Skeletal muscle tissue (tissue), 4 donors: Measurements from ENCODE around the gene PTPRG. TPM values are rescaled to one million over a fixed set of nuclear protein-coding genes. Genes with fewer than 3 reads are reported as not detected.

Experiments
- H3K27ac ChIP-seq: one replicate; pipeline ENCODE4 v1.7.0; 2013; ENCODE audit warnings: mild to moderate bottlenecking, low read depth, low read length, inconsistent platforms
- H3K27me3 ChIP-seq, 3 donors: one replicate each; pipeline ENCODE4 v1.7.0; 2013; ENCODE audit warnings: low read length in 3 of 3; ENCODE audit not compliant: control insufficient read depth in 3 of 3, insufficient read depth in 3 of 3
- H3K36me3 ChIP-seq, 3 donors: one replicate each; pipeline ENCODE4 v1.7.0; 2013; ENCODE audit warnings: low read length in 3 of 3; ENCODE audit not compliant: control insufficient read depth in 3 of 3, insufficient read depth in 3 of 3
- H3K4me1 ChIP-seq, 3 donors: one replicate each; pipeline ENCODE4 v1.7.0; 2013; ENCODE audit warnings: low read length in 3 of 3, mild to moderate bottlenecking in 3 of 3; ENCODE audit not compliant: control insufficient read depth in 3 of 3, insufficient read depth in 3 of 3
- H3K4me3 ChIP-seq, 3 donors: one replicate each; pipeline ENCODE4 v1.7.0; 2013; ENCODE audit warnings: low read length in 3 of 3
- H3K9ac ChIP-seq, 3 donors: one replicate each; pipeline ENCODE4 v1.7.0; 2013; ENCODE audit warnings: low read length in 3 of 3, mild to moderate bottlenecking in 3 of 3, moderate library complexity in 2 of 3, low read depth in 1 of 3
- H3K9me3 ChIP-seq, 3 donors: one replicate each; pipeline ENCODE4 v1.7.0; 2013; ENCODE audit warnings: low read length in 3 of 3; ENCODE audit not compliant: control insufficient read depth in 3 of 3
- total RNA-seq: library from RNA; depleted of rRNA; stranded (reverse); fragments of >200 nt; gene quantifications from one replicate; pipeline ENCODE4 v1.2.3, GENCODE V29; 2014
- donor health status: Osteomylitis.

PTPRG gene
- total RNA-seq, 1 donor from 2014 or later = 48.5 TPM

DNA sequence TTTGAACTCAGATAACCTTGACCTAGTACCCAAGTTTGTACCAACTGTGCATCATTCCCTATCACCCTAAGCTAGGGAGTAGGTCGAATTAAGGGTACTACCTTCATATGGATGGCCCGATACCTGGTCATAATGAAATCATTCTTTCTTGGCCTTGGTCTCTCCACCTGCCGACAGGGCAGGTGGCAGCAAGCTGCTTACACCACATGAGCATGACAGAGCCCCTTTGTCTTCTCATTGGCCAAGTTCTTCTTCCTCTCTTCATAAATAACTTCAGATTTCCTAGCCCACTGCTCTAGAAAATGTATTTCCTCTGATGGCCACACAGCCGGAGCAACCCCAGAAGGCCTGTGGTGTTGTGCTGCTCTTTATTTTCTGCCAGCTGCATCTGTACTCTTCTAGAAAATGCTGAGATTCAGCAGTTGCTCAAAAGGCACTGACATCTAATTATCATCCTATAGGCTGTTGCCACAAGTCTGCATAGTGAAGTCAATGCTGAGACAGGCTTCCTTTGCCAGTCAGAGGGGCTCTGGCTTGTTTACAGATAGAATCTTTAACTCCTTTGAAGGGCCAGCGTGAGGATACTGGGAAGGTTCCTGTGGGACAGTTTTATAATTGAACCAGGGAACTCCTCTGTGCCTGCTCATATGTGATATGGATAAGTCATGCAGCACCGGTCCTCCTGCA, 304.2 kb downstream of the PTPRG start:
- no peaks in the 10 kb centered on the region for H3K36me3 ChIP-seq
- no peaks in the 10 kb centered on the region for H3K27me3 ChIP-seq
- H3K27ac ChIP-seq = no peak overlapping the region
- peaks cover 10 to 16% (median 13%) of the 10 kb centered on the region in 3 donors for H3K4me1 ChIP-seq
- H3K9ac ChIP-seq = no peak overlapping the region
- no peak overlapping the region for H3K4me3 ChIP-seq
- H3K9me3 ChIP-seq = no peaks in the 10 kb centered on the region

DNA sequence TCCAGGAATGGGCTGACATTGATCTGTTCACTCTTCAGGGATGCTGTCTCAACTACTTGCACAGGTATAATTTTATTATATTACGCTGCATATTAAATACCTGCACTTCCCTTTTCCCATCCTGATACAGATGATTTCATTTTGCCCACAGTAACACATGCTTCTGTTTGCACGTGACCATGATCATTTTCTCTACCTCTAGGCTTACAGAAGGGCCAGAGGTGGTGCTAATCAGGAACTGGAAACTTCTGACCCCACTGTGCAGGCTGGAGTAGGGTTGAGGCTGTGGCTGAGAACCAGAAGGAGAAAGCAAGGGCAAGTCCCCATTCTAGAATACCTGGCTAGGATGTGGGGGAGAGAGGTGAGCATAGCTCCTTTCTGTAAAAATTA, 304.8 kb downstream of the PTPRG start:
- H3K4me1 ChIP-seq = peaks cover 10 to 16% (median 13%) of the 10 kb centered on the region in 3 donors

DNA sequence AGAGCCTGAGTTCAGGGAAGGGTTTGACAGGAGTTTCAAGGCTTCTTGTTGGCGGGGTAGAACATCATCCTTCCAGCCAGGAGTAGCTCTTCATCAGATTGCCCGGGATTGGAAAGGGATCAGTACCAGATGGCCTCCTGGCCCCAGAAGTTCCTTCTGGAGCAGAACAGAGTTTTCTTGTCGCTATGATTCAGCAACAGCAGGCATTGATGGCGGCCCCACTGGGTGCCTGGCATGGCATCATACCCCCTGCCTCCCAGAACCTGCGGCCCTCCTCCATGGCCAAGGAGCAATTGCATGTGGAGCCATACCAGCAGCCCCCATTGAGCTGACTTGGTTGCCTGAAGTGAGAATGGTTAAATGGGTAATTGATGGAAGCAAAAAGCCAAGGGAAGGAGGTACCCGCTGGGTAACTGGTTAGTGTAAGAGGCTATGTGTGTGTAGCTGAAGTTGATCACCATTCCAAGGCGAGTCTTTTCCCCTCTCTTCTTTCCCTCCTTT, 305.6 kb downstream of the PTPRG start:
- Histone ChIP-seq H3K36me3 (no peaks in the 10 kb centered on the region), H3K4me1 (peaks cover 10 to 22% (median 17%) of the 10 kb centered on the region in 3 donors), H3K27ac (no peak overlapping the region), H3K9ac (no peak overlapping the region), H3K9me3 (no peaks in the 10 kb centered on the region), H3K4me3 (no peak overlapping the region), H3K27me3 (no peaks in the 10 kb centered on the region)

More for the DNA sequence above, 304.8 kb downstream of the PTPRG start:
- Histone ChIP-seq H3K27ac (no peak overlapping the region), H3K36me3 (no peaks in the 10 kb centered on the region), H3K9ac (no peak overlapping the region), H3K9me3 (no peaks in the 10 kb centered on the region), H3K4me3 (no peak overlapping the region), H3K27me3 (no peaks in the 10 kb centered on the region)

DNA sequence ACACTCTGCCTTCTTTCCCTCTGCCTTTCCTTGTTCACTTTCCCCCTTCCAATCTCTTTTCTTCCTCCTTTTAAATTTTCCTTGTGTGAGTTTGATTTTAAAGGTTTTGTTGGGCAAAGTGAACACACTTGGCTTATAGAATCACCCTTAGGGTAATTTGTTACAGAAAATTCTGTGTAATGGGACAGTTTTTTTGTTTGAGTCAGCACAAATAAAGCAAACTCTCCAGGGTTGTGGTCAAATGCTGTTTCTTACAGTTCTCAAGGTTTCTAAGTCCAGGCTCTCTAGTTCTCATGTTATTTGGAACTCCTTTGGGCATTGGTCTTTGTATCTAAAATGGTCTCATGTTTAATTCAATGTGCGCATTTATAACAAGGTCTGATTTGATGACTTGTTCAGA, 307.1 kb downstream of the PTPRG start:
- Histone ChIP-seq H3K4me1 (peaks cover 14 to 24% (median 17%) of the 10 kb centered on the region in 3 donors), H3K4me3 (no peak overlapping the region), H3K9ac (no peak overlapping the region), H3K36me3 (no peaks in the 10 kb centered on the region), H3K27ac (no peak overlapping the region), H3K9me3 (no peaks in the 10 kb centered on the region), H3K27me3 (no peaks in the 10 kb centered on the region)

DNA sequence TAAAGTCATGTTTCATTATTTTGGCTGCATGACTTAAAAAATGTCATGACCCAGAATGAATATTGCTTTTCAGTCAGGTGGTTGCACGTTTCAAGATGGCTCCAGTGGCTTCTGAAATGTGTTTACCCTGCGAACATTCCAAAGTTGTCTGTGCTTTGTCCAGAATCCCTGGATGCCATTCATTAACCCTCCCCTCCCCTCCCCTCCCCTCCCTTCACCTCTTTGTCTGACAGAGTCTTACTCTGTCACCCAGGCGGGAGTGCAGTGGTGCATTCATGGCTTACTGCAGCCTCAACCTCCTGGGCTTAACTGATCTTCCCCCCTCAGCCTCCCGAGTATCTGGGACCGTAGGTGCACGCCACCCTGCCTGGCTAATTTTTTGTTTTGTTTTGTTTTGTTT, 308.0 kb downstream of the PTPRG start:
- Histone ChIP-seq H3K27ac (no peak overlapping the region), H3K27me3 (no peaks in the 10 kb centered on the region)

DNA sequence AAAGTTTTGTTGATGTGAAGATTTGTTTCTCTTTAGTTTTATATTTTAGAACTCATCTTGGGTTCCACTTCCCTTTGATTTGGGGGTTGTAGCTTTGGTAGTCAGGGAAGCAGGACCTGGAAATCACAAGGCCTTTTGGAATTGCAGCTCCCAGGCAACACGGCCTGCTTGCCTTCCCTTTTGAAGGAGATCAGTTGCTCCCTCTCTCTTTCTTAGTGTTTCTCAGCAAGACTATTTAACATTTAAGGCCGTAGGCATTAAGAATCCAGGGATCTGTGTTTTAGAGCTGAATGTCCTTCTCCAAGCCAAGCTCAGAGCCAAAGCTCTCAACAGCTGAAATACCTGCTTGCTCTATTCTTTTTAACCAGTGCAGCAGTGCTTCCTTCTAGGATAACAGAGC, 310.3 kb downstream of the PTPRG start:
- peaks cover 4 to 12% (median 6%) of the 10 kb centered on the region in 3 donors for H3K4me1 ChIP-seq
- H3K9me3 ChIP-seq = no peaks in the 10 kb centered on the region
- H3K27ac ChIP-seq = no peak overlapping the region
- no peak overlapping the region for H3K4me3 ChIP-seq
- H3K27me3 ChIP-seq = no peaks in the 10 kb centered on the region
- no peak overlapping the region for H3K9ac ChIP-seq
- no peaks in the 10 kb centered on the region for H3K36me3 ChIP-seq

More for the DNA sequence above, 308.0 kb downstream of the PTPRG start:
- no peak overlapping the region for H3K4me3 ChIP-seq
- H3K4me1 ChIP-seq = peaks cover 14 to 21% (median 17%) of the 10 kb centered on the region in 3 donors
- H3K36me3 ChIP-seq = no peaks in the 10 kb centered on the region
- no peak overlapping the region for H3K9ac ChIP-seq
- no peaks in the 10 kb centered on the region for H3K9me3 ChIP-seq

DNA sequence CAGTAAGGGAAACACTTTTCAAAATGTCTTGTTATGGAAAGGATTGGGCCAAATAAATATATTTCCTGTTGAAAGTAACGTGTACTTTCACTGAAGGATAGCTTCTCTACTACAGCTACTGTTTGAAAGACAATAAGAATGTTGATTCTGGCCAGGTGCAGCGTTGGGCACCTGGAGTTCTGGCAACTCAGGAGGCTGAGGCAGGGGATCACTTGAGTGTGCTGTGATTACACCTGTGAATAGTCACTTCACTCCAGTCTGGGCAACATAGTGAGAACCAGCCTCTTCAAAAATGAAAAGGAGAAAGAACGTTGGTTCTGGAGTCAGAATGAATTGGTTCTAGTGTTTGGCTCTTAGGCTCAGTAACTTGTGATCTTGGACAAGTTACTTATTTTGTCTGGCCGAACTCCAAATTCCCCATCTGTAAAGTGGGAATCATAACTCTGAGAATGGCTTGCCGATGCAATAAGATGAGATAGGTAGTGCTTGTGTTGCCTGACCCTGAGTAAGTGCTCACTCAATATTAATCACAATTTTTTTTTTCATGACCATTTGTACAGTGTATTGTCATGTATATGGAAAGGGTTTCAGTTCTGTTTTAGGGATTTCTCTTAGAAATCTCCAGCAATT, 310.8 kb downstream of the PTPRG start:
- no peak overlapping the region for H3K27ac ChIP-seq
- peaks cover 6 to 12% (median 6%) of the 10 kb centered on the region in 3 donors for H3K4me1 ChIP-seq
- no peaks in the 10 kb centered on the region for H3K27me3 ChIP-seq
- H3K9ac ChIP-seq = no peak overlapping the region
- H3K36me3 ChIP-seq = no peaks in the 10 kb centered on the region
- H3K4me3 ChIP-seq = no peak overlapping the region
- no peaks in the 10 kb centered on the region for H3K9me3 ChIP-seq

DNA sequence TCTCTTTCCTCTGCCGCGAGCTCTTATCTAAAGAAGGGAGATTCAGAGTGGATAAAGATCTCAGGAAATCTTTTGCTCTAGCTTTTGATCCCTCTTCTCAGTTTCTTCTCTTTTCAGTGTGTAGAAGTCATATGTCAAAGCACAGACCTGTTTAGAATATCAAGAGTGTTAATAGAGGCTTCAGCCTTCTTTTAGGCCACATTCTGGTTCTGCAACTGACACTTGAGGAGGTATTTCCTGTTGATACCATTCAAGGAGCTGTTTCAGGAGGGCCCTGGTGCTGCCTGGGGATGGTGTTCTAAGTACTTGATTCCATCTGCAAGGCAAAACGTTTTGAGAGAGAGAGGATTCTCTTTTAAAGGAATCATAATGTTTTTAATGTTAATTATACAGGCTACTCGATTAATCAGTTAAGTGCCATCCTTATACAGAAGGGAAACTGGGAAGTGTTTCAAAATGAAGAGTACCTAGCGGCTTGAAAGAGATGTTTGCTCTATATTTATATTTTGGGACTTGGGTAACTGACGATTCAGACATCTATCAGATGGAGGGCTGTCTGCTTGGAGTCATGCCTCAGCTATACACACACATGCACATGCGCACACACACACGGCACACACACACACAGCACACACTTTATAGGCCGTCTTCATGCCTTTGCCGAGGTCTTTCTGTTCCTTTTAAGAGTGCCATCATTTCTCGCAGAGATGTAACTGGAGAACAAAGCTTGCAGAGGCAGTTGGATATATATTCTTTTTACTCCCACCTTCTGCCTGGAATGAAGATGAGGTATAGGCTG, 313.9 kb downstream of the PTPRG start:
- H3K27me3 ChIP-seq = no peaks in the 10 kb centered on the region
- H3K9ac ChIP-seq = no peak overlapping the region
- H3K4me1 ChIP-seq = peaks cover 4 to 12% (median 12%) of the 10 kb centered on the region in 3 donors
- no peak overlapping the region for H3K4me3 ChIP-seq
- H3K9me3 ChIP-seq = no peaks in the 10 kb centered on the region
- no peaks in the 10 kb centered on the region for H3K36me3 ChIP-seq
- no peak overlapping the region for H3K27ac ChIP-seq

DNA sequence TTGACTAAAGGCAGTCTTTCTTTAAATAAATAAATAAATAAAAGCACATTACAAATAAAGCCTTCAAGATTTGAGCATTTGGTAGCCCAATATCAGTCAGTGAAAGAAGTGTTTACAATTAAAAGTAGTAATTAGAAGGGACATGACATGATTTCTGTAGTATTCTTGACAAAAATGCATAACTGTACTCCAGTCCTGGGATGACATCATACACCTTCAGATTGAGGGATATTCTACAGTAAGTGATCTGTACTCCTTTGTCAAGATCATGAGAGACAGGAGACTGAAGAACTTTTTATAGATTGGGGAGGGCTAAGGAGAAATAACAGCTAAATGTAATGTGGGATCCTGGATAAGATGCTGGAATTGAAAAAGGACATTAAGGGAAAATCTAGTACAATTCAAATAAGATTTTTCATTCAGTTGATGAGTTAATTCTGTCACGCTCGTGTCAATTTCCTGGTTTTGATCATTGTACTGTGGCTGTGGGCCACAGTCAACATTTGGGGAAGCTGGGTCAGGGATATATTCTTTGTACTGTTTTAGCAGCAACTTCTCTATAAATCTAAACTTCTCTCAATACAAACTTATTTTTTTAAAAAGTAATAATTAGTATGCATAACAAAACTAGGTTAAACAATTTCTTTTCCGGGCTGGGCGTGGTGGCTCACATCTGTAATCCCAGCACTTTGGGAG, 314.8 kb downstream of the PTPRG start:
- no peak overlapping the region for H3K9ac ChIP-seq
- H3K4me1 ChIP-seq = peaks cover 4 to 12% (median 12%) of the 10 kb centered on the region in 3 donors
- H3K27ac ChIP-seq = no peak overlapping the region
- H3K4me3 ChIP-seq = no peak overlapping the region
- H3K9me3 ChIP-seq = no peaks in the 10 kb centered on the region
- H3K36me3 ChIP-seq = no peaks in the 10 kb centered on the region
- H3K27me3 ChIP-seq = no peaks in the 10 kb centered on the region
